ENCODE results near the gene HHATL.

The HHATL gene

GRCh38 chr3:42682301-42683070 is 20.1 kb downstream of the HHATL start:
- TF ChIP-seq, protein P1, sequence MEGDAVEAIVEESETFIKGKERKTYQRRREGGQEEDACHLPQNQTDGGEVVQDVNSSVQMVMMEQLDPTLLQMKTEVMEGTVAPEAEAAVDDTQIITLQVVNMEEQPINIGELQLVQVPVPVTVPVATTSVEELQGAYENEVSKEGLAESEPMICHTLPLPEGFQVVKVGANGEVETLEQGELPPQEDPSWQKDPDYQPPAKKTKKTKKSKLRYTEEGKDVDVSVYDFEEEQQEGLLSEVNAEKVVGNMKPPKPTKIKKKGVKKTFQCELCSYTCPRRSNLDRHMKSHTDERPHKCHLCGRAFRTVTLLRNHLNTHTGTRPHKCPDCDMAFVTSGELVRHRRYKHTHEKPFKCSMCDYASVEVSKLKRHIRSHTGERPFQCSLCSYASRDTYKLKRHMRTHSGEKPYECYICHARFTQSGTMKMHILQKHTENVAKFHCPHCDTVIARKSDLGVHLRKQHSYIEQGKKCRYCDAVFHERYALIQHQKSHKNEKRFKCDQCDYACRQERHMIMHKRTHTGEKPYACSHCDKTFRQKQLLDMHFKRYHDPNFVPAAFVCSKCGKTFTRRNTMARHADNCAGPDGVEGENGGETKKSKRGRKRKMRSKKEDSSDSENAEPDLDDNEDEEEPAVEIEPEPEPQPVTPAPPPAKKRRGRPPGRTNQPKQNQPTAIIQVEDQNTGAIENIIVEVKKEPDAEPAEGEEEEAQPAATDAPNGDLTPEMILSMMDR (IDR thresholded peaks at IDR 0.05; ENCODE audit: insufficient read depth, low read depth, low read length, missing control alignments) = no peak
- DNase-seq (ENCODE audit: low read depth) = no peak
- H3K4me3 ChIP-seq (ENCODE audit: low read depth, low read length) = no peak overlapping the region

DNA sequence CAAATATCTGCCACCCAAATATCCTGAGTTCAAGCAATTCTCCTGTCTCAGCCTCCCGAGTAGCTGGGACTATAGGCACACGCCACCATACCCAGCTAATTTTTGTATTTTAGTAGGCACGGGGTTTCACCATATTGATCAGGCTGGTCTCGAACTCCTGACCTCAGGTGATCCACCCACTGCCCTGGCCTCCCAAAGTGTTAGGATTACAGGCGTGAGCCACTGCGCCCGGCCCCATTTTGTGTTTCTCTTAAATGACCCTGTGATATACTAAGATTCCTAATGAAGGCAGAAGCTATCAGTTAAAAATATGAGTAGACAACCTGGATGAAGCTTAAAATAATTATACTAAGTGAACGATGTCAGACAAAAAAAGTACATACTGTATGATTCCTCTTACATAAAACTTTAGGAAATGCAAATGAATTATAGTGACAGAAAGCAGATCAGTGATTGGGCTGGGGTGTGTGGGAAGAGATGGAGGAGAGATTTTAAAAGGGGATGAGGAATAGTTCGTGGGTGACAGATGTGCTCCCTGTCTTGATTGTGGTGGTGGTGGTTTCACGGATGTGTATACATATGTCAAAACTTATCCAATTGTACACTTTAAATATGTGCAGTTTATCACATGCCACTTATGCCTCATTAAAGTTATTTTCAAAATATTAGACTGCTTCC is 21.1 kb downstream of the HHATL start:
- no peak for DNase-seq (ENCODE audit: low read depth)
- H3K4me3 ChIP-seq (ENCODE audit: low read depth, low read length) = no peak overlapping the region
- TF ChIP-seq, protein P1 (IDR thresholded peaks at IDR 0.05; ENCODE audit: insufficient read depth, low read depth, low read length, missing control alignments) = no peak

DNA sequence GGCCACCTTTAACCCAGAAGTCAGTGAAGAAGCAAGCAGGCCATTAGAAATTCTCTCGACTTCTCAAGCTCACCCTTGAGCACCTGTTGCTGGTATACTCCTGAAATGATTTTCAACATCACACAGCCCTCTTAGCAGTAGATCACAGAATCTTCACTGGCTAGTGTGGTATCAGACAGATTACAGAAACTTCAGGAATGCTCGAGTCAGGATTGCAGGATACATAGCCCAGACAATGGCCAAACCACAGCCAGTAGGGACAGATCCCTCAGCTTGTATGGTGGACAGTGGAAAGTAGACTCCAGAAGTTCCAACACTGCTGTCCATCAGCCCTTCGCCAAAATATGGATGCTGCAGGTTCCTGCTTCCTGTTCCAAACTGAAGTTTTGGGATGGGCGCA is 21.8 kb downstream of the HHATL start:
- H3K4me3 ChIP-seq (ENCODE audit: low read depth, low read length) = no peak overlapping the region
- no peak for DNase-seq (ENCODE audit: low read depth)
- TF ChIP-seq, protein P1 (IDR thresholded peaks at IDR 0.05; ENCODE audit: insufficient read depth, low read depth, low read length, missing control alignments) = no peak

GRCh38 chr3:42680271-42680670 is 22.3 kb downstream of the HHATL start:
- DNase-seq (ENCODE audit: low read depth) = no peak
- TF ChIP-seq, protein P1 (IDR thresholded peaks at IDR 0.05; ENCODE audit: insufficient read depth, low read depth, low read length, missing control alignments) = no peak

DNA sequence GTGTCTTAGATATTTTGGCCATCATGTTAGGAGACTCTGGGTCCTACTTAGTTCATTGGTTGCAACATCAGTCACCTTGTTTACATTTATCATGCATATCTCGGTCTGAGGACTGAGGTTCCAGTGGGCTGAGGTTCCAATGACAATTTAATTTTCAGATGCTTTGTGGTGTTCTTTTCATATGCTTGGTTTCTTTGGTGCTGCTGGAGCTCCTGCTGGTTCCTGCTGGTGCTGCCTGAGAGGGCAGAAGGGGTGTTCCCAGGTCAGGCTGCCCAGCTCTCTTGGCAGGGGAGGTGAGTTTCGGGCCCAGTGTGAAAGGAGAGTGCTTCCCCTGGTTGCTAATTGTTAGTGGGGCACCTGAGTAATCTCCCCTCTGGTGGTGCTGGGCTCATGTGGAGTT is 24.2 kb downstream of the HHATL start:
- TF ChIP-seq, protein P1 (IDR thresholded peaks at IDR 0.05; ENCODE audit: insufficient read depth, low read depth, low read length, missing control alignments) = no peak
- no peak overlapping the region for H3K4me3 ChIP-seq (ENCODE audit: low read depth, low read length)
- no peak for DNase-seq (ENCODE audit: low read depth)

More at GRCh38 chr3:42680271-42680670, 22.3 kb downstream of the HHATL start:
- H3K4me3 ChIP-seq (ENCODE audit: low read depth, low read length) = no peak overlapping the region

DNA sequence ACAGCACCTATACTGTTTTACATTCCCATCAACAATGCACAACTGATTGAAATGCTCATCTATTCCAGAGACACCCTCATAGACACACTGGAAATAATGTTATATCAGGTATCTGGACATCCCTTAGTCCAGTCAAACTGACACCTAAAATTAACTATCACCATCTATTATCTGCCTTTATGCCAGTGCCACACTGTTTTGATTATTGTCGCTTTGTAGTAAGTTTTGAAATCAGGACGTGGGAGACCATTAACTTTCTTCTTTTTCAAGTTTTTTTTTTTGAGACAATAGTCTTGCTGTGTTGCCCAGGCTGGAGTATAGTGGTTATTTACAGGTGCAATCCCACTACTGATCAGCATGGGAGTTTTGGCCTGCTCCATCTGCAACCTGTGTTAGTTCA is 26.7 kb downstream of the HHATL start:
- TF ChIP-seq, protein P1 (IDR thresholded peaks at IDR 0.05; ENCODE audit: insufficient read depth, low read depth, low read length, missing control alignments) = no peak
- DNase-seq (ENCODE audit: low read depth) = no peak
- no peak overlapping the region for H3K4me3 ChIP-seq (ENCODE audit: low read depth, low read length)
